GM19351 (cell line): ENCODE data around the gene MOB3A.
"Not testable (repeated sequence)": the region's sequence is repeated elsewhere in the genome, so short reads cannot be mapped to it uniquely, and the experiment has no call there.

ENCODE experiments used
- ATAC-seq: cut with Tn5 transposase; IDR thresholded peaks from one replicate; pipeline ENCODE4 v1.9.1; 2021; ENCODE audit warnings: mild to moderate bottlenecking, moderate library complexity; ENCODE audit not compliant: unreplicated experiment

The MOB3A gene

DNA sequence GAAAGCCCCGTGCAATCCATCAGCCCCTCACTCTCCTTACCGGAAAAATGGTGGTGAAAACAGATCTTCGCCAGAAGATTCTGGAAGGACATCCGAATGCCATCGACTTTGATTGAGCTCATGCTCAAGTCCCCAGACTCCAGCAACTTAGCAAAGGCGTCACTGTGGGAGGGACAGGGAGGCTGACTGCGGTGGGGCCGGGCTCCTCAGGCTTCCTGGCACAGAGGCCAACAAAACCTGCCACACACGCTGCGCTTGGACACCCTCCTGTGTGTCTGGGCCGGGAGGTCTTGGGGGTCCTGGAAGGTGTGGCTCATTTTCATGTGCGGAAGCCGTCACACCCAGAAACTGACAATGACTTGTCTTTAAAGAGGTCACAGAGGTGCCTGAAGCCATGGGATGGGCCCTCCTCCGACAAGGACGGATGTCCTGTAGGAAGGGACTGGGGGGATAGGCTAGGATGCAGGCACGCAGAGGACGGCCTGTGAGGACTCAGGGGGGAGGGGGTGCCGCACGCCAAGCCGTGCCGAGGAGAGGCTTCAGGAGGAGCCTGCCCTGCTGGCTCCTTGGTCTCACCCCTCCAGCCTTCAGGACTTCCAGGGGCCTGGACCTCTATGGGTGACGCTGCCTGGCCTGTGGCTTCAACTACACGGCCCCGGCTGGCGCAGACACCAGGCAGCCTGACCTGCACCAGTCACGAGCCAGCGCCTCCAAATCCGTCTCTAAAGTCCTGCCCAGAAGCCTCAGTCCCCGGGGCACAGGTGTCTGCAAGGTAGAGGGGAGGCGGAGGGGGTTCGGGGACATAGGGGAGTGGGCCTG lies 13.1 kb upstream of the MOB3A start:
- ATAC-seq: no peak

DNA sequence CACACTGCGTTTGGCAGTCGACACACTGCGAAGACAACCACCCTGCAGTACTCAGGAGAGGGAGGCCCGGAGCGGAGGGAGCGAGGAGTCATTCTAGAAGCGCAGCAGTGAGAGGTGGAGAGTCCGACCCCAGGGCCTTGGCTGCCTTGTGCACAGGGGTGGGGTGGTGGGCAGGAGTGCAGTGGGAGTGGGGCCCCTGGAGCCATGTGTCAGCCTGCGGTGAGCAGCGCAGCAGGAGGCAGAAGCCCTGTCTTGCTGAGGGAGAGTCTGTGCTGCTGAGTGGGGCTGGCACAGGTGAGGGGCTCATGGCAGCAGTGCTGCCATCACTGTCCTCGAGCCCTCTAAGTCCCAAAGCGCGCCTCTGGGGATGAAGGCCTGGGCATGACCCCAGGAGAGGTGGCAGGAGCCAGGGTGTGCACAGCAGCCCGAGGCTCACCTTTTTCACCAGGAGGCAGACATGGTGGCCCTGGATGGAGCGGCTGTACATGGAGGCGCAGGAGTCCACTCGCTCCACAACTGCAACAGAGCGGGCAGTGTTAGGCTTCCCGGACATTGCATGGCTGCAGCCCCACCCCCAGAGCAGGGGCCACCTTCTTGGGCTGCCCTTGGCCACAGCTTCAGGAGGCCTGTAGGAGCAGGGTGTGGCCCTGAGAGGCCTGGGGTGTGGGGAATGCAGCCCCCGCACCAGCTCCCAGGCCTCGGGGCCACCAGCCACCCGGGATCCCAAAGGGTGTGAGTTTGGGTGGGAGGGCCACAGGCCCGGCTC lies 12.3 kb upstream of the MOB3A start:
- ATAC-seq: no peak

DNA sequence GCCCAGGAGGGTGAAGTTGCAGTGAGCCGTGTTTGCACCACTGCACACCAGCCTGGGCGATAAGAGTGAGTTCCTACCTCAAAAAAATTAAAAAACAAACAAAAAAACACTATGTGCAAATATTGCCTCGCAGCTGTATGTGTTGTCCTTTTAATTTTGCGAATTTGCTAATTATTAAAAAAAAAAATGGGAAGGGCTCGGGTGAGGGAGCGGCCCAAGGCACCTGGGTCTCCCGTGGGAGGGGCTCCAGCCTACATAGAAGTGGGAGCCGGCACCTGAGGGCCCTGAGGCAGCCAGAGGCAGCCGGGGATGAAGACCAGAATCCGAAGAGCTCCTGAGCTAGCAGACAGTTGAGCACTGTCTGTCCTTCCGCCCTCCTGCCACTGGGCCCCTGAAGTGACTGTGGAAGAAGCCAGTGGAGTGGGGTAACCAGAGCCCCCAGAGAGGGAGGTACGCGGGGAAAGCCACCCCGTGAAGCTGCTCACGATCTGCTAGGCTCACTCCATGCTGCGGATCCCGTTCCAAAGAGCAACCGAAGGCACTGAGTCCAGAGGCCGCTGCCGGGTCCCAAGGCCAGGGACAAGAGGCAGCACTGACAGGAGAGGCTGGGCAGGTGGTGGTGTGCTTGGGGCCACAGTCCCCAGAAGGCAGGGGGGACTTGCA lies 7.0 kb upstream of the MOB3A start:
- no peak for ATAC-seq

DNA sequence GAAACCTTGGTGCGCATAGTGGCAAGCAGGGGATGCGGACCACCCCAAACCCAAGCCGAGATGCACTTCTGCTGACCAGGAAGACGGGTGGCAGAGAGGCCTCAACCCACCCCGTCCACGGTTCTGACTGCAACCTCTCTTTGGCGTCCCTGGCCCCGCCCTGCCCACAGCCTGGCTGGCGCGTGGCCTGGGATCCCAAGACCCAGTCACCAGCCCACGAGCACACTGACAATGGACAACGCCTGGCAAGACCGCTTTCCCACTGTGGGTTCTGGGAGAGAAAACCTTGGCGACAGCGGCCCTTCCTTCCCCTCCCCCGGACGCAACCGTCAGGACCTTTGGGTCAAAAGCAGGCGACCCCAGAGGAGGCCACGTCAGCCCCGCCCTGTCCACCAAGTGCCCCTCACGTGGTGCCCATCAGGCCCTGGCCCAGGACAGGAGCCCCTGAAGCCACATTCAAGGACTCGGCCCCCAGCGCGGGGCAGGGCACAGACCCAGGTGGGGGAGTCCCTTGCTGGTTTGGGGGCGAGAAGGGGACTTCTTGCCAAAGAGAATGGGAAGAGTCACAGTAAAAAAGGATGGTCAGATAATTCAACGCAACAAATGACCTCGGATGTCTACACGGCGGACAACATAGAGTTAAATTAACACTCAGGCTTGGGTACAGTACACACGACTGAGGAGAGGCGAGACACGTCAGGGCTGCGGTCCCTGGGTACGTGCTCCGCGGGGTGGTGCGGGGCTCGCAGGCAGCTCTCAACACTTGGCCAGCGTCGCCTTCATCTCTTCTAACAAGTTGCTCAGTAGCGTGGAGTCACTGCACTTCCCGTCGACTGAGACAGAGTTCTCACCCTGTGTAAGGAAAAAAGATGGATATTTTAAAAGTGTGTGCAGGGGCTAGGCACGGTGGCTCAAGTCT lies 5.5 kb upstream of the MOB3A start:
- no peak for ATAC-seq

- no peak for ATAC-seq
Observed at GRCh38 chr19:2100719-2101061, 4.6 kb upstream of the MOB3A start.

DNA sequence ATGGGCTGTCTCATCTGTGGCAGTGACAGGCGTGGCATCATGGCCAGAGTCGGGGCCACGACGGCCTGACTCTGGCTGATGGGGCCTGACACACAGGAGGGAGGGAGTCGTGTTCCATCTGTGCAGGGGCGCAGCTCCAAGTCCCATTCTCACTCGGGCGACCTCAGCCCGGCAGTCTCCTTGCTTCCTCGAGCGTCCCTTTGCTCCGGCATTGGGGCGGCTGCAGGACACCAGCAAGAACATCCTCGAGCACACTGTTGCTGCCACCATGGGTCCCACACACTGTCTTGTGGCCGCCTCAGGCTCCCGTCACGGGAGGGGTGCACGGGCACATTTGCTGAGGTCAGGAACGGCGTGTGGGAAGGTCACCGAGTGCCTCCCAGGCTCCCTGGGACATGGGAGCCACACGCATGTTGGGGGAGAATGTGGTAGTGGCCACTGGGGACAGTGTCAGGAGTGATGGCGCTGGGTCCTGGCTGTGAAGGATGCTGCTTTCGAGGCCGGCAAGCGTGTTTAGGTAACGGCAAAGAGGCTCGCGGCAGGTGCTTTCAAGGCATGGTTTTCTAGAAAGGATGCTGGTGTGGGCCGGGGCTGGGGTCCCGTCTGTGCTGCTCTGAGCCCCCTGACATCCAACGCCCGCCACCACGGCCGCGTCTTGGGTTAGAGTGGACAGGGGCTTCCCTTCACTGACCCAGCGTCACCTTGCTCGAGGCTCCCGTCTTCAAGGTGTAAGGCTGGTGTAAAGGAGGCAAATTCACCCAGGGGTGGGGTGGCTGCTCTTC lies 4.0 kb upstream of the MOB3A start:
- ATAC-seq: no peak

- no peak for ATAC-seq
Observed at GRCh38 chr19:2099054-2099501, 3.0 kb upstream of the MOB3A start.

DNA sequence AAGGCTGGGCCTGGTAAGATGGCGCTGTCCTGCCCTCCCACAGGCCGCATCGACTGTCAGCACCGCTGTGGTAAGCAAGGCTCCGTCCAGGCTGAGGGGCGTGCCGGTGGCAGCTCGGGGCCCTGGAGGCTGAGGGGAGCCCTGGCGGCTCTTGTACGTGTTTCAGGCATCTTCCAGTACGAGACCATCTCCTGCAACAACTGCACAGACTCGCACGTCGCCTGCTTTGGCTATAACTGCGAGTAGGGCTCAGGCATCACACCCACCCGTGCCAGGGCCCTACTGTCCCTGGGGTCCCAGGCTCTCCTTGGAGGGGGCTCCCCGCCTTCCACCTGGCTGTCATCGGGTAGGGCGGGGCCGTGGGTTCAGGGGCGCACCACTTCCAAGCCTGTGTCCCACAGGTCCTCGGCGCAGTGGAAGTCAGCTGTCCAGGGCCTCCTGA lies 1.8 kb upstream of the MOB3A start:
- ATAC-seq: no peak

DNA sequence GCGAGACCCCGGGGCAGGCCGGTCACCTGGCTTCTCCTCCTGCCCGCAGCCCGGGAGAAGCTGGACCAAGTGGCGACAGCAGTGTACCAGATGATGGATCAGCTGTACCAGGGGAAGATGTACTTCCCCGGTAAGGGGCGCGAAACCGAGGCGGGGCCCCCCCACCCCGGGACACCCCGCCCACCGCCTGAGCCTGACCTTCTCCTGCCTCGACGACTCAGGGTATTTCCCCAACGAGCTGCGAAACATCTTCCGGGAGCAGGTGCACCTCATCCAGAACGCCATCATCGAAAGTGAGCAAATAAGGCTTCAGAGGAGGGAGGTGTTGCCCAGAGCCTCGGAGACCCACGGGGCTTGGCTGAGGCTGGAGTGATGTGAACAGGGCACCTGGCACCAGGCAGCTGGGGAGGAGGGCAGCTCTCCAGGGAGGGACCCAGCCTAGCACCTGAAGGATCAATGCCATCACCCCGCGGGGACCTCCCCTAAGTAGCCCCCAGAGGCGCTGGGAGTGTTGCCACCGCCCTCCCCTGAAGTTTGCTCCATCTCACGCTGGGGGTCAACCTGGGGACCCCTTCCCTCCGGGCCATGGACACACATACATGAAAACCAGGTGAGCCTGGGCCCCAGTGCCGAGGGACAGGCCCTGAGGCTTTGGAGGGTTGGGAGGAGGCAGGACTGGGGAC lies 1.2 kb upstream of the MOB3A start:
- no peak for ATAC-seq

- peak; percentile 70 for ATAC-seq
Observed at GRCh38 chr19:2096480-2097202, 515 bp upstream of the MOB3A start, which contains the start of gene IZUMO4. Gene IZUMO4, plus strand, starts transcription at chr19:2096915. Its CDS starts 31 bp downstream, at chr19:2096946.

GRCh38 chr19:2091926-2092525 lies 4.1 kb downstream of the MOB3A start:
- ATAC-seq: not testable (repeated sequence)

GRCh38 chr19:2089727-2090053 lies 6.4 kb downstream of the MOB3A start:
- no peak for ATAC-seq

- no peak for ATAC-seq
Observed at GRCh38 chr19:2089001-2089711, 7.0 kb downstream of the MOB3A start.

GRCh38 chr19:2087621-2088100 lies 8.5 kb downstream of the MOB3A start:
- ATAC-seq: no peak

GRCh38 chr19:2086695-2087620 lies 9.2 kb downstream of the MOB3A start:
- ATAC-seq: not testable (repeated sequence)

DNA sequence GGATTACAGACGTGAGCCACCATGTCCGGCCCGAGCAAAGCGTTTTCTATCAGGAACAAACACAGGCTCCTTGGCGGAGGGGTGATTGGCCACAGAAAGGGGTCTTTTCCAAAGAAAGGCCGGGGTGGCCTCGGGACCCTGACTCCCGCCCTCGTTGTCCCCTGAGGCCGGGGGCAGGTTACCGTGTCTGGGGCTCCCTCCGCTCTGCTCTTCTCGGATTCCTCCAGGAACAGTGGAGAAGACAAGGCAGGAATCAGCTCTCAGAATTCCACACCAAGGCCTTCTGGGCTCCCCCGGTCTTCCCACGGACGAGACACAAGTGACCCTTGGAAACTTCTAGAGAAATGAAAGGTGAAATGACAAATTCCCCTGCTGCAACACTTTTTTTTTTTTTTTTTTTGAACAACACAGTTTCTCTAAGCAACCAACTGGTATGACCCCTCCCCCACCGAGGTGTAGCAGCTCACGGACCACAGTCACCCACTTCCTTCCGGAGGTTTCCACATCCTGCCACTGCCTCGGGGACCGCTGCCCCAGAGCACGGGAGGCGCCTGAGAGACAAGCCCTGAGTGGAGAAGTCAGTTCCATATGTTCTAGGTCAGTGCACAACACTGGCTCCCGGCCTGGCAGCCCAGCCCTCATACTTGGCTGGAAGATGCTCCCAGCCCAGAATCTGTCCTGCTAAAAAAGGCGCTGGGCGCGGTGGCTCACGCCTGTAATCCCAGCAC lies 11.0 kb downstream of the MOB3A start:
- no peak for ATAC-seq
